ENCODE data around the gene KY. TPM values are rescaled to one million over a fixed set of nuclear protein-coding genes. Genes with fewer than 3 reads are reported as not detected.

KY gene
- total RNA-seq, 2 experiments from 2014 or later: not detected

GRCh38 chr3:134563601-134564000, 87.2 kb downstream of the KY start:
- CTCF ChIA-PET (ENCODE audit: unreplicated experiment): no interaction called here
- H3K4me3 ChIP-seq (ENCODE audit: low read depth, low read length, poor library complexity, severe bottlenecking): no peak overlapping the region
- no peak for DNase-seq (ENCODE audit: low spot score)

GRCh38 chr3:134562055-134562454, 88.8 kb downstream of the KY start:
- H3K9me2 ChIP-seq (ENCODE audit: insufficient read depth, low read length): no peaks in the 10 kb centered on the region
- no TSS peak for BruUV-seq (replicated peaks)
- H3K4me2 ChIP-seq (ENCODE audit: low read length): no peak overlapping the region
- H3K4me3 ChIP-seq (ENCODE audit: low read depth, low read length, poor library complexity, severe bottlenecking): no peak overlapping the region
- no peaks in the 10 kb centered on the region for H3K9me3 ChIP-seq (ENCODE audit: low read length)
- H3K36me3 ChIP-seq (ENCODE audit: insufficient read depth, low read length): peaks cover 9% of the 10 kb centered on the region
- TF ChIP-seq EZH2phosphoT487 (IDR thresholded peaks at IDR 0.05; ENCODE audit: borderline replicate concordance, low read depth, low read length) (no peak), CTCF (conservative IDR thresholded peaks at IDR 0.05; ENCODE audit: low read length) (no peak)
- H2AFZ ChIP-seq (ENCODE audit: low read length): no peak overlapping the region
- H3K27ac ChIP-seq (ENCODE audit: low read depth, low read length, poor library complexity, severe bottlenecking): no peak overlapping the region
- ChIA-PET POLR2A (no interaction called here), CTCF (ENCODE audit: unreplicated experiment) (no interaction called here)
- no peaks in the 10 kb centered on the region for H3K4me1 ChIP-seq (ENCODE audit: insufficient read depth, low read length, poor library complexity, severe bottlenecking)
- H3K79me2 ChIP-seq (ENCODE audit: insufficient read depth, low read depth, low read length): no peaks in the 10 kb centered on the region
- no peak for DNase-seq (ENCODE audit: low spot score)
- no peaks in the 10 kb centered on the region for H4K20me1 ChIP-seq (ENCODE audit: insufficient read depth, low read length)
- intact Hi-C loops (cut with micrococcal nuclease; ENCODE audit: unreplicated experiment): no loop called here

More at GRCh38 chr3:134563601-134564000, 87.2 kb downstream of the KY start:
- POLR2A ChIA-PET: interaction anchor here (0.6 kb wide), 1 partner anchor 11 kb away, joined by 3 read pairs; no protein-coding TSS in a partner anchor
- intact Hi-C loops (cut with micrococcal nuclease; ENCODE audit: unreplicated experiment): no loop called here
- no peak overlapping the region for H3K27ac ChIP-seq (ENCODE audit: low read depth, low read length, poor library complexity, severe bottlenecking)
- H2AFZ ChIP-seq (ENCODE audit: low read length): no peak overlapping the region
- no TSS peak for BruUV-seq (replicated peaks)
- no peaks in the 10 kb centered on the region for H3K9me2 ChIP-seq (ENCODE audit: insufficient read depth, low read length)
- H3K9me3 ChIP-seq (ENCODE audit: low read length): no peaks in the 10 kb centered on the region
- TF ChIP-seq EZH2phosphoT487 (IDR thresholded peaks at IDR 0.05; ENCODE audit: borderline replicate concordance, low read depth, low read length) (no peak), CTCF (conservative IDR thresholded peaks at IDR 0.05; ENCODE audit: low read length) (no peak)
- H3K36me3 ChIP-seq (ENCODE audit: insufficient read depth, low read length): peaks cover 9% of the 10 kb centered on the region
- no peak overlapping the region for H3K4me2 ChIP-seq (ENCODE audit: low read length)
- no peaks in the 10 kb centered on the region for H3K79me2 ChIP-seq (ENCODE audit: insufficient read depth, low read depth, low read length)
- no peaks in the 10 kb centered on the region for H3K4me1 ChIP-seq (ENCODE audit: insufficient read depth, low read length, poor library complexity, severe bottlenecking)
- no peaks in the 10 kb centered on the region for H4K20me1 ChIP-seq (ENCODE audit: insufficient read depth, low read length)

- no peak overlapping the region for H2AFZ ChIP-seq (ENCODE audit: low read length)
- no peak overlapping the region for H3K4me3 ChIP-seq (ENCODE audit: low read depth, low read length, poor library complexity, severe bottlenecking)
- intact Hi-C loops (cut with micrococcal nuclease; ENCODE audit: unreplicated experiment): no loop called here
- H3K36me3 ChIP-seq (ENCODE audit: insufficient read depth, low read length): peaks cover 9% of the 10 kb centered on the region
- no peak overlapping the region for H3K27ac ChIP-seq (ENCODE audit: low read depth, low read length, poor library complexity, severe bottlenecking)
- H3K9me3 ChIP-seq (ENCODE audit: low read length): no peaks in the 10 kb centered on the region
- H3K9me2 ChIP-seq (ENCODE audit: insufficient read depth, low read length): no peaks in the 10 kb centered on the region
- CTCF ChIA-PET (ENCODE audit: unreplicated experiment): no interaction called here
- no peak for TF ChIP-seq EZH2phosphoT487 (IDR thresholded peaks at IDR 0.05; ENCODE audit: borderline replicate concordance, low read depth, low read length)
- TF ChIP-seq CTCF (conservative IDR thresholded peaks at IDR 0.05; ENCODE audit: low read length): no peak
- no peaks in the 10 kb centered on the region for H3K79me2 ChIP-seq (ENCODE audit: insufficient read depth, low read depth, low read length)
- BruUV-seq (replicated peaks): no TSS peak
- POLR2A ChIA-PET: no interaction called here
- DNase-seq (ENCODE audit: low spot score): no peak
- no peaks in the 10 kb centered on the region for H3K4me1 ChIP-seq (ENCODE audit: insufficient read depth, low read length, poor library complexity, severe bottlenecking)
- no peak overlapping the region for H3K4me2 ChIP-seq (ENCODE audit: low read length)
- no peaks in the 10 kb centered on the region for H4K20me1 ChIP-seq (ENCODE audit: insufficient read depth, low read length)
Measured at GRCh38 chr3:134559591-134559990, 91.2 kb downstream of the KY start.

Other genes starting within 250 kb of the KY start
- gene ANAPC13, start 165.0 kb downstream of the KY start, total RNA-seq (2014; rRNA removed; shearing (Covaris generic)): 29.8 and 57.8 TPM in 2 replicates
- 48.1 and 50.6 TPM in 2 replicates for gene ANAPC13, start 165.0 kb downstream of the KY start, total RNA-seq (2022)
- gene CEP63, start 165.0 kb downstream of the KY start, total RNA-seq (2014; rRNA removed; shearing (Covaris generic)): 21.1 and 45.7 TPM in 2 replicates
- 42.8 and 49.0 TPM in 2 replicates for gene CEP63, start 165.0 kb downstream of the KY start, total RNA-seq (2022)
- 0.33 and 0.54 TPM in 2 replicates for gene EPHB1, start 144.2 kb upstream of the KY start, total RNA-seq (2014; rRNA removed; shearing (Covaris generic))
- 1.3 and 1.9 TPM in 2 replicates for gene EPHB1, start 144.2 kb upstream of the KY start, total RNA-seq (2022)

Data from OCI-LY7 (cell line).